Measurements from ENCODE around the gene LYAR. TPM values are rescaled to one million over a fixed set of nuclear protein-coding genes. Genes with fewer than 3 reads are reported as not detected.
A peak's percentile ranks its signal among the peaks of the same experiment; 100 is the strongest.
"Not testable (repeated sequence)": the region's sequence is repeated elsewhere in the genome, so short reads cannot be mapped to it uniquely, and the experiment has no call there.

The LYAR gene
- total RNA-seq, 6 experiments from 2014 or later: 2.6 to 8.9 (median 5.2) TPM

DNA sequence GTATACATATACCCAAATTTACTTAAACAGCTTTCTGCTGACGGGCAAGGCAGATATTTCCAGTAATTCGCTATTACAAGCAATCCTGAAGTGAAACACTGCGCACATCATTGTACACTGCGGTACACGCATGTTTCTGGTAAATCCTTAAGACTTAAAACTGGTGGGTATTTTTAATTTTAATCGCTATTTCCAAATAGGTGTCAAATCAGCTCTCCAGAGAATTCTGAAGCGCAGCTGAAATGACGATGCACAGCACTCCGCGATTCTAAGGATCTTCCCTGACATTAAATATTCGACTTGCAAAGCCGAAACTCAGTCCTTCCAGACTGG lies 42.3 kb downstream of the LYAR start:
- Histone ChIP-seq H3K27me3 (no peaks in the 10 kb centered on the region), H3K27ac (peak overlapping the region; percentile 85 to 95 (median 86)), H3K4me1 (peaks cover 0 to 14% (median 0%) of the 10 kb centered on the region in 4 donors), H3K36me3 (peaks cover 0 to 34% (median 7%) of the 10 kb centered on the region in 4 donors), H3K9me3 (no peaks in the 10 kb centered on the region), H3K4me3 (peak overlapping the region; percentile 83 to 91 (median 84))
- TF ChIP-seq, protein P1, sequence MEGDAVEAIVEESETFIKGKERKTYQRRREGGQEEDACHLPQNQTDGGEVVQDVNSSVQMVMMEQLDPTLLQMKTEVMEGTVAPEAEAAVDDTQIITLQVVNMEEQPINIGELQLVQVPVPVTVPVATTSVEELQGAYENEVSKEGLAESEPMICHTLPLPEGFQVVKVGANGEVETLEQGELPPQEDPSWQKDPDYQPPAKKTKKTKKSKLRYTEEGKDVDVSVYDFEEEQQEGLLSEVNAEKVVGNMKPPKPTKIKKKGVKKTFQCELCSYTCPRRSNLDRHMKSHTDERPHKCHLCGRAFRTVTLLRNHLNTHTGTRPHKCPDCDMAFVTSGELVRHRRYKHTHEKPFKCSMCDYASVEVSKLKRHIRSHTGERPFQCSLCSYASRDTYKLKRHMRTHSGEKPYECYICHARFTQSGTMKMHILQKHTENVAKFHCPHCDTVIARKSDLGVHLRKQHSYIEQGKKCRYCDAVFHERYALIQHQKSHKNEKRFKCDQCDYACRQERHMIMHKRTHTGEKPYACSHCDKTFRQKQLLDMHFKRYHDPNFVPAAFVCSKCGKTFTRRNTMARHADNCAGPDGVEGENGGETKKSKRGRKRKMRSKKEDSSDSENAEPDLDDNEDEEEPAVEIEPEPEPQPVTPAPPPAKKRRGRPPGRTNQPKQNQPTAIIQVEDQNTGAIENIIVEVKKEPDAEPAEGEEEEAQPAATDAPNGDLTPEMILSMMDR (IDR thresholded peaks at IDR 0.05): no peak
- no peak for TF ChIP-seq POLR2A (IDR thresholded peaks at IDR 0.05)
- DNase-seq (no peak), ATAC-seq (no peak)
- WGBS (ENCODE audit: insufficient coverage, low coverage, low lambda C conversion rate, missing lambda C conversion rate): 0% methylated on average over 12 of the region's 12 CpGs
- intact Hi-C loops (cut with DNase I): no loop called here

DNA sequence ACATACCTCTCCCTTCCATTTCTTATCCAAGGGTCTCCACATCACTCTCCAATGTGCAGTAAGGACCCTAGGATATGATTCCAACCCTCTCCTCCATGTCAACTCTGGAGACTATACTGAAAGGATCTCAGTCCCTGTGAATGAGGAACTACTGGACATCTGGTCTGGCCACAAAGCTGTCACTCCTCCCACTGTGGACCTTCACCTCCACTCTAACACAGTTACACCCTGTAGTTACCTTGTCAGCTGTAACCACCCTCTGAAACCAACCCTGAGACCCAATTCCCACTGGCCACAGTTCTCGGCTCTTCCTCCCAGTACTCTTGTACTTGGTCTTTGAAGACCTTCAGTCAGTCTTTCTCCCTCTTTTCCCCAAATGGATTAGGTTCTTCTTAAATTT lies 44.8 kb downstream of the LYAR start:
- DNase-seq: peak in 1 of 3 donors; percentile 7
- WGBS (ENCODE audit: insufficient coverage, low coverage, low lambda C conversion rate, missing lambda C conversion rate): 92% methylated on average over 1 of the region's 1 CpG
- H3K9me3 ChIP-seq: no peaks in the 10 kb centered on the region
- peaks cover 0 to 57% (median 12%) of the 10 kb centered on the region in 4 donors for H3K36me3 ChIP-seq
- H3K4me3 ChIP-seq: no peak overlapping the region
- ATAC-seq: no peak
- no peaks in the 10 kb centered on the region for H3K27me3 ChIP-seq
- intact Hi-C loops (cut with DNase I): no loop called here
- TF ChIP-seq, protein P1 (IDR thresholded peaks at IDR 0.05): no peak
- TF ChIP-seq POLR2A (IDR thresholded peaks at IDR 0.05): no peak
- H3K4me1 ChIP-seq: peaks cover 0 to 14% (median 0%) of the 10 kb centered on the region in 4 donors
- no peak overlapping the region for H3K27ac ChIP-seq

DNA sequence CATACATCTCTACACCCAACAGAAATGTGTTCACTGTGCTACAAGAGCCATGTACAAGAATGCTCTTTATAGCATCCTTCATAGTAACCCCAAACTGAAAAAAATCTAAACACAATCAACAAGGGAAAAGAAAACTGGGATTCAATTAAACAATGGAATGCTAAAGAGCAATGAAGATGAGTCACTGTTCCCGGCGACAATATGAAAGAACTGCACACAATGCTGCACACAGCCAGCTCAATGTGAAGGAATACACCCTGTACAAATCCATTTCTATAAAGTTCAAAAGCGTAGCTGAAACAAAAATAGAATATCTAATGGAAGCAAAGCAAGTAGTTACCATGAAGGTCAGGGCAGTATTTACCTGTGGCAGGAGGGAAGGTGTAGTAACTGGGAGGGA lies 50.4 kb downstream of the LYAR start:
- 96% methylated on average over 3 of the region's 3 CpGs for WGBS (ENCODE audit: insufficient coverage, low coverage, low lambda C conversion rate, missing lambda C conversion rate)
- H3K4me1 ChIP-seq; H3K4me3 ChIP-seq; ATAC-seq; H3K27ac ChIP-seq; H3K27me3 ChIP-seq; intact Hi-C loops (cut with DNase I); DNase-seq; H3K9me3 ChIP-seq: not testable (repeated sequence)
- H3K36me3 ChIP-seq: peaks cover 0 to 76% (median 6%) of the 10 kb centered on the region in 4 donors

DNA sequence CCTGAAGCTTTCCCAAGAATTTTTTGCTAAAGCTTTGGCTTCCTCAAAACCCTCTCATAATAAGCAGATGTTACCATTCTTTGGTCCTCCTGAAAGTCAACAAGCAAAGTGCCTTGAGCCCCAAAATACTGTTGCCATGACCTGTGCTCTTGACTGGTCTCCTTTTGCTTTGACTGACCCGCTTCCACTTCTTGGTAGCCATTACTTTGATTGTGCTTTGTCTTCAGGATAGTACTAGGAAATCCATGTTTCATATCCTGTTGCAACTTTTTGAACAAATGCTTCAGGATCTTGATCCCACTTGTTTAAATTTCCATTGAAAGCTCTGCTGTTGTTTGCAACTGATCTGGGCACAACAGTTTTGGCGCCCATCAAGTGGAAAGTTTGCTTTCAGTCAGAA lies 56.3 kb downstream of the LYAR start:
- ATAC-seq (no peak), DNase-seq (no peak)
- WGBS (ENCODE audit: insufficient coverage, low coverage, low lambda C conversion rate, missing lambda C conversion rate): 100% methylated on average over 2 of the region's 2 CpGs
- TF ChIP-seq, protein P1 (IDR thresholded peaks at IDR 0.05): no peak
- TF ChIP-seq POLR2A (IDR thresholded peaks at IDR 0.05): no peak
- Histone ChIP-seq H3K4me3 (no peak overlapping the region), H3K36me3 (peaks cover 0 to 21% (median 0%) of the 10 kb centered on the region in 4 donors), H3K27ac (no peak overlapping the region), H3K9me3 (peaks cover 0 to 5% (median 0%) of the 10 kb centered on the region in 4 donors), H3K4me1 (no peaks in the 10 kb centered on the region), H3K27me3 (no peaks in the 10 kb centered on the region)
- intact Hi-C loops (cut with DNase I): no loop called here

DNA sequence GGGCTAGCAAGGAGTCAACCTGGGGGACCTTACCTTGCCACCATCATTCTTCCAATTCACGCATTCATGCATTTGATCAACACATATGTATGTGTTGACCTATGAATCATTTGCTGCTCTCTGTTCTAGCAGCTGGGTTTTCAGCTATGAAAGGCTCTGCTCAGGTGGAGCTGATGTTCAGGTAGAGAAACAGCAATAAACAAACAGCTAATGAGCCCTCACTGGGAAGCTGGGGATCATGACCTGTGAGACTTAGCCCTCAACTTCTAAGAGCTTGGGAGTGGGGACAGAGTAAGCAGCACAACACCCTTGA lies 61.6 kb downstream of the LYAR start:
- intact Hi-C loops (cut with DNase I): no loop called here
- H3K4me3 ChIP-seq: no peak overlapping the region
- WGBS (ENCODE audit: insufficient coverage, low coverage, low lambda C conversion rate, missing lambda C conversion rate): 75% methylated on average over 1 of the region's 1 CpG
- H3K27me3 ChIP-seq: no peaks in the 10 kb centered on the region
- no peak for DNase-seq
- no peak overlapping the region for H3K27ac ChIP-seq
- no peaks in the 10 kb centered on the region for H3K36me3 ChIP-seq
- ATAC-seq: no peak
- H3K9me3 ChIP-seq: peaks cover 0 to 3% (median 0%) of the 10 kb centered on the region in 4 donors
- TF ChIP-seq, protein P1 (IDR thresholded peaks at IDR 0.05): no peak
- no peak for TF ChIP-seq POLR2A (IDR thresholded peaks at IDR 0.05)
- no peaks in the 10 kb centered on the region for H3K4me1 ChIP-seq

Measured in right lobe of liver (tissue), 6 donors.